Lung (tissue), 12 donors: Measurements from ENCODE around the gene QRFPR. TPM values are rescaled to one million over a fixed set of nuclear protein-coding genes. Genes with fewer than 3 reads are reported as not detected.
A peak's percentile ranks its signal among the peaks of the same experiment; 100 is the strongest.

ENCODE experiments used
- ATAC-seq: fragments of 200-7000 bp; cut with Tn5 transposase; one replicate; pipeline ENCODE4 v1.9.1; 2020; ENCODE audit warnings: moderate number of reproducible peaks; ENCODE audit not compliant: insufficient read depth, low FRiP score
- DNase-seq, 3 donors: peaks; one replicate each; pipeline ENCODE4 v3.0.0-alpha.2; 2013 to 2017
- H3K27ac ChIP-seq, 2 donors: one replicate each; pipeline ENCODE4 v1.5.1; 2013; ENCODE audit warnings: mild to moderate bottlenecking in 2 of 2, moderate library complexity in 2 of 2, control low read depth in 1 of 2, inconsistent platforms in 1 of 2, low read depth in 1 of 2, low read length in 1 of 2
- H3K27me3 ChIP-seq, 3 donors: one replicate each; pipeline ENCODE4 v1.5.1; 2013; ENCODE audit warnings: low read length in 2 of 3; ENCODE audit not compliant: control insufficient read depth in 3 of 3, insufficient read depth in 3 of 3
- H3K36me3 ChIP-seq, 4 donors: one replicate each; pipeline ENCODE4 v1.5.1; 2013; ENCODE audit warnings: low read length in 4 of 4, mild to moderate bottlenecking in 1 of 4, moderate library complexity in 1 of 4; ENCODE audit not compliant: control insufficient read depth in 4 of 4, insufficient read depth in 4 of 4
- H3K4me1 ChIP-seq, 5 donors: one replicate each; pipeline ENCODE4 v1.5.1; 2013; ENCODE audit warnings: low read length in 5 of 5, mild to moderate bottlenecking in 2 of 5, moderate library complexity in 1 of 5; ENCODE audit not compliant: control insufficient read depth in 5 of 5, insufficient read depth in 5 of 5
- H3K4me3 ChIP-seq: one replicate; pipeline ENCODE4 v1.5.1; 2013; ENCODE audit warnings: mild to moderate bottlenecking, control low read depth, moderate library complexity
- H3K9ac ChIP-seq, 2 donors: one replicate each; pipeline ENCODE4 v1.5.1; 2013; ENCODE audit warnings: low read length in 2 of 2, control low read depth in 1 of 2; ENCODE audit not compliant: insufficient read depth in 1 of 2
- H3K9me3 ChIP-seq, 4 donors: one replicate each; pipeline ENCODE4 v1.5.1; 2013; ENCODE audit warnings: low read length in 3 of 4, mild to moderate bottlenecking in 1 of 4, moderate library complexity in 1 of 4; ENCODE audit not compliant: control insufficient read depth in 4 of 4, insufficient read depth in 3 of 4
- CTCF ChIP-seq: IDR thresholded peaks from 2 replicates; pipeline ENCODE4 v1.5.1; 2012; ENCODE audit warnings: mild to moderate bottlenecking; ENCODE audit errors: control extremely low read depth, extremely low read depth
- WGBS, 2 donors: extraction: QIAGEN DNeasy Blood & Tissue Kit; methylation state at CpG; one replicate each; pipeline ENCODE4 v1.1.7; 2013; 5-methylcytosine and 5-hydroxymethylcytosine counted together
- polyA plus RNA-seq, 2 donors: library from polyadenylated mRNA; stranded (reverse); fragments of 200-250 nt; gene quantifications; one replicate each; pipeline ENCODE4 v1.2.1, GENCODE V29; 2013
- total RNA-seq, 2 donors: library from RNA; depleted of rRNA in 1 of 2; stranded (reverse); fragments of >200 nt in 1 of 2; gene quantifications; one replicate each; pipeline ENCODE4 v1.2.1, GENCODE V29; 2014 to 2021
- donor health status: control.
- donor health status: control.
- donor health status: Bipolar disorder and iron deficiency.
- donor health status: healthy.
- donor health status: DM: yes; HTN: yes; CAD: no.

The QRFPR gene
- total and polyA plus RNA-seq, 4 donors: 0.02 to 1.3 TPM; not detected in 2

GRCh38 chr4:121307445-121308327, 73.1 kb downstream of the QRFPR start:
- no peaks in the 10 kb centered on the region for H3K36me3 ChIP-seq
- TF ChIP-seq CTCF: peak; percentile 62
- WGBS, 2 donors: 13 to 23% methylated on average over 5 of the region's 5 CpGs
- H3K4me1 ChIP-seq: no peaks in the 10 kb centered on the region
- ATAC-seq: peak; percentile 71
- H3K27ac ChIP-seq: no peak overlapping the region
- H3K9ac ChIP-seq: peak overlapping the region in 1 of 2 donors; percentile 23
- peak; percentile 20 to 72 (median 66) for DNase-seq
- no peak overlapping the region for H3K4me3 ChIP-seq
- no peaks in the 10 kb centered on the region for H3K27me3 ChIP-seq
- H3K9me3 ChIP-seq: no peaks in the 10 kb centered on the region

GRCh38 chr4:121306931-121307330, 73.9 kb downstream of the QRFPR start:
- Histone ChIP-seq H3K27ac (no peak overlapping the region), H3K4me1 (no peaks in the 10 kb centered on the region), H3K9ac (no peak overlapping the region), H3K9me3 (no peaks in the 10 kb centered on the region), H3K36me3 (no peaks in the 10 kb centered on the region), H3K27me3 (no peaks in the 10 kb centered on the region), H3K4me3 (no peak overlapping the region)
- no peak for TF ChIP-seq CTCF
- ATAC-seq (no peak), DNase-seq (no peak)
- WGBS, 2 donors: 76 to 77% methylated on average over 1 of the region's 1 CpG

- peak in 1 of 3 donors; percentile 28 for DNase-seq
- Histone ChIP-seq H3K4me3 (no peak overlapping the region), H3K36me3 (no peaks in the 10 kb centered on the region), H3K27ac (no peak overlapping the region), H3K9me3 (no peaks in the 10 kb centered on the region), H3K9ac (no peak overlapping the region), H3K27me3 (no peaks in the 10 kb centered on the region), H3K4me1 (no peaks in the 10 kb centered on the region)
- no peak for ATAC-seq
- 56 to 84% methylated on average over 1 of the region's 1 CpG for WGBS, 2 donors
- TF ChIP-seq CTCF: no peak
Observed at GRCh38 chr4:121304893-121305292, 75.9 kb downstream of the QRFPR start.
